Endothelial cell of umbilical vein (primary cell): ENCODE results near the gene SLC30A3. TPM values are rescaled to one million over a fixed set of nuclear protein-coding genes. Genes with fewer than 3 reads are reported as not detected.

ENCODE experiments used
- BruUV-seq: library from RNA; stranded (reverse); fragments of 400-500 nt; replicated peaks from 2 replicates; lab custom pipeline; 2021; lab: Mats Ljungman, UMichigan
- CTCF ChIA-PET: fragments of 300-600, 350-600 bp; sonication (Branson Sonifier 250); formaldehyde crosslinking; loops from one replicate; lab custom pipeline; 2021; ENCODE audit warnings: antibody characterized with exemption, inconsistent platforms; lab: Charles Lee
- POLR2A ChIA-PET: fragments of 300-600, 350-600 bp; sonication (Branson Sonifier 250); formaldehyde crosslinking; loops from one replicate; lab custom pipeline; 2021; ENCODE audit warnings: antibody characterized with exemption, inconsistent platforms; lab: Charles Lee
- DNase-seq: peaks from one replicate; pipeline ENCODE4 v3.0.0-alpha.2; 2011; ENCODE audit warnings: low read depth, low spot score
- FAIRE-seq: peaks from 2 replicates; lab custom pipeline; 2011; peaks lifted over from hg19 to GRCh38; lab: Jason Lieb, UNC
- H2AFZ ChIP-seq: 2 replicates; pipeline ENCODE4 v1.6.0; 2012; ENCODE audit warnings: low read depth, low read length, control low read depth, inconsistent platforms
- H3K27ac ChIP-seq: 2 replicates; pipeline ENCODE4 v1.5.1; 2011; ENCODE audit warnings: low read depth, mild to moderate bottlenecking, control low read depth, low read length, moderate library complexity; ENCODE audit not compliant: insufficient read depth
- H3K27me3 ChIP-seq, 2 experiments: 2 replicates each; pipeline versions ENCODE4 v1.6.0 to v1.6.1; 2011; ENCODE audit warnings: low read length in 2 of 2, mixed read lengths in 1 of 2; ENCODE audit not compliant: control insufficient read depth in 2 of 2, insufficient read depth in 2 of 2
- H3K36me3 ChIP-seq, 2 experiments: 2 replicates in 1 of 2; 3 replicates in 1 of 2; pipeline ENCODE4 v1.5.1; 2011; ENCODE audit warnings: low read length in 2 of 2, mild to moderate bottlenecking in 1 of 2, moderate library complexity in 1 of 2; ENCODE audit not compliant: control insufficient read depth in 2 of 2, insufficient read depth in 2 of 2; ENCODE audit errors: extremely low read depth in 1 of 2
- H3K4me1 ChIP-seq: 3 replicates; pipeline ENCODE4 v1.5.1; 2011; ENCODE audit warnings: mild to moderate bottlenecking, low read length; ENCODE audit not compliant: control insufficient read depth, insufficient read depth; ENCODE audit errors: extremely low read depth
- H3K4me2 ChIP-seq: 2 replicates; pipeline ENCODE4 v1.6.1; 2011; ENCODE audit warnings: low read length, control low read depth, mixed read lengths; ENCODE audit not compliant: insufficient read depth
- H3K4me3 ChIP-seq, 3 experiments: fragments of 200-600 bp in 1 of 3; sonication (generic), shearing (Covaris generic) in 1 of 3; replicated peaks in 1 of 3; 2 replicates each; pipeline ENCODE4 v1.5.1; 2011 to 2016; ENCODE audit warnings: control low read depth in 3 of 3, low read length in 3 of 3, mild to moderate bottlenecking in 2 of 3, inconsistent platforms in 1 of 3, low read depth in 1 of 3, moderate library complexity in 1 of 3; ENCODE audit not compliant: insufficient read depth in 1 of 3
- H3K79me2 ChIP-seq: 2 replicates; pipeline ENCODE4 v1.6.0; 2012; ENCODE audit warnings: low read length, inconsistent platforms; ENCODE audit not compliant: control insufficient read depth, insufficient read depth
- H3K9ac ChIP-seq: replicated peaks from 2 replicates; pipeline ENCODE3; 2011; ENCODE audit warnings: low read length, control low read depth; ENCODE audit not compliant: insufficient read depth; ENCODE audit errors: extremely low read depth
- H3K9me1 ChIP-seq: replicated peaks from 3 replicates; pipeline ENCODE4 v1.6.0; 2011; ENCODE audit warnings: mild to moderate bottlenecking, low read length; ENCODE audit not compliant: control insufficient read depth, insufficient read depth; ENCODE audit errors: extremely low read depth
- H3K9me3 ChIP-seq: replicated peaks from 2 replicates; pipeline ENCODE4 v1.5.1; 2012; ENCODE audit warnings: low read length, inconsistent platforms; ENCODE audit not compliant: control insufficient read depth, insufficient read depth
- H4K20me1 ChIP-seq: replicated peaks from 2 replicates; pipeline ENCODE3; 2011; ENCODE audit warnings: mild to moderate bottlenecking, low read length; ENCODE audit not compliant: control insufficient read depth, insufficient read depth; ENCODE audit errors: extremely low read depth
- CTCF ChIP-seq, 2 donors: IDR thresholded peaks; 1 replicate in 1 of 2; 2 replicates in 1 of 2; pipeline ENCODE4 v1.5.1; 2011; ENCODE audit warnings: low read length in 2 of 2, mild to moderate bottlenecking in 2 of 2, moderate library complexity in 2 of 2, control low read depth in 1 of 2, inconsistent platforms in 1 of 2, low read depth in 1 of 2; ENCODE audit not compliant: insufficient read depth in 1 of 2; ENCODE audit errors: extremely low read depth in 1 of 2
- EZH2 ChIP-seq: IDR thresholded peaks from 2 replicates; pipeline ENCODE4 v1.6.1; 2012; ENCODE audit warnings: borderline replicate concordance, low read depth, mild to moderate bottlenecking, moderate library complexity, low read length, inconsistent platforms; ENCODE audit not compliant: severe bottlenecking
- FOS ChIP-seq: IDR thresholded peaks from 2 replicates; pipeline ENCODE4 v1.6.1; 2011; ENCODE audit warnings: mild to moderate bottlenecking, low read length, moderate library complexity, borderline replicate concordance; ENCODE audit not compliant: insufficient read depth
- GATA2 ChIP-seq: IDR thresholded peaks from 2 replicates; pipeline ENCODE4 v1.7.0; 2011; ENCODE audit warnings: low read depth, mild to moderate bottlenecking, moderate library complexity, mixed read lengths, low read length; ENCODE audit not compliant: insufficient read length, insufficient read depth
- JUN ChIP-seq: IDR thresholded peaks from 2 replicates; pipeline ENCODE4 v1.6.1; 2011; ENCODE audit warnings: borderline replicate concordance, low read depth; ENCODE audit not compliant: insufficient read length, insufficient read depth
- MAX ChIP-seq: IDR thresholded peaks from 2 replicates; pipeline ENCODE4 v1.6.1; 2011; ENCODE audit not compliant: insufficient read depth, insufficient read length
- MYC ChIP-seq: IDR thresholded peaks from one replicate; pipeline ENCODE4 v1.6.1; 2011; ENCODE audit warnings: mild to moderate bottlenecking, low read depth, low read length
- POLR2A ChIP-seq: IDR thresholded peaks from 2 replicates; pipeline ENCODE4 v1.6.1; 2012; ENCODE audit warnings: low read depth, mild to moderate bottlenecking, control low read depth, low read length
- POLR2AphosphoS5 ChIP-seq: IDR thresholded peaks from 2 replicates; pipeline ENCODE4 v1.6.1; 2012; ENCODE audit warnings: low read depth, mild to moderate bottlenecking, control low read depth, low read length, moderate library complexity; ENCODE audit not compliant: insufficient read depth
- dilution Hi-C: fragments of 300-500 bp; cut with MboI; formaldehyde crosslinking; loops from one replicate; pipeline ENCODE4 v1.15.0; 2019; ENCODE audit warnings: low sequenced_read_pairs; ENCODE audit not compliant: extremely low pct_ligation_motif_present
- intact Hi-C: fragments of 100-400 bp; cut with micrococcal nuclease; formaldehyde crosslinking; loops from one replicate; pipeline ENCODE4 v1.10.0; 2022
- polyA plus RNA-seq, 4 experiments: library from polyadenylated mRNA; depleted of rRNA in 3 of 4; stranded (reverse) in 3 of 4; unstranded in 1 of 4; fragments of >200 nt; gene quantifications; 2 replicates each; pipeline versions ENCODE4 v1.2.1 to v1.2.3, GENCODE V29; 2011 to 2012; ENCODE audit warnings: missing spikeins in 1 of 4
- total RNA-seq: library from RNA; stranded (reverse); gene quantifications from 2 replicates; pipeline ENCODE4 v1.2.3, GENCODE V29; 2021

Gene SLC30A3
- total and polyA plus RNA-seq, 2 donors (not counting 3 experiments of a cell fraction or from before 2014, with no cell fraction given): 16.7 to 63.9 TPM

GRCh38 chr2:27240406-27240805 is 22.4 kb downstream of the SLC30A3 start:
- Histone ChIP-seq H2AFZ (no peak overlapping the region), H3K79me2 (no peaks in the 10 kb centered on the region), H3K4me2 (no peak overlapping the region), H3K9ac (no peak overlapping the region), H3K9me3 (no peaks in the 10 kb centered on the region), H3K4me1 (no peaks in the 10 kb centered on the region), H4K20me1 (no peaks in the 10 kb centered on the region), H3K4me3 (no peak overlapping the region), H3K27me3 (no peaks in the 10 kb centered on the region), H3K9me1 (no peaks in the 10 kb centered on the region), H3K36me3 (peaks cover 31 to 77% of the 10 kb centered on the region in 2 experiments), H3K27ac (no peak overlapping the region)
- DNase-seq (no peak), FAIRE-seq (no peak)
- dilution Hi-C loops: no loop called here
- BruUV-seq: no TSS peak
- CTCF ChIA-PET: interaction anchor here (2.4 kb wide), 1 partner anchor 39 kb away, joined by 17 read pairs; no protein-coding TSS in a partner anchor
- POLR2A ChIA-PET: no interaction called here
- no peak for TF ChIP-seq GATA2
- TF ChIP-seq MAX: no peak
- no peak for TF ChIP-seq POLR2AphosphoS5
- no peak for TF ChIP-seq FOS
- TF ChIP-seq CTCF (IDR thresholded peaks at IDR 0.05; ENCODE audit: extremely low read depth in 1 of 2, insufficient read depth in 1 of 2, low read depth in 1 of 2, low read length in 2 of 2): no peak
- TF ChIP-seq JUN: no peak
- TF ChIP-seq EZH2: no peak
- no peak for TF ChIP-seq POLR2A
- TF ChIP-seq MYC: no peak
- intact Hi-C loops: no loop called here
